HG03159 (cell line): ENCODE results near the gene GNA15.

Experiments used
- ATAC-seq: cut with Tn5 transposase; IDR thresholded peaks from one replicate; pipeline ENCODE4 v1.9.1; 2021; ENCODE audit warnings: mild to moderate bottlenecking, moderate library complexity; ENCODE audit not compliant: unreplicated experiment

Gene GNA15

GRCh38 chr19:3106509-3107141 is 29.2 kb upstream of the GNA15 start:
- ATAC-seq: no peak

DNA sequence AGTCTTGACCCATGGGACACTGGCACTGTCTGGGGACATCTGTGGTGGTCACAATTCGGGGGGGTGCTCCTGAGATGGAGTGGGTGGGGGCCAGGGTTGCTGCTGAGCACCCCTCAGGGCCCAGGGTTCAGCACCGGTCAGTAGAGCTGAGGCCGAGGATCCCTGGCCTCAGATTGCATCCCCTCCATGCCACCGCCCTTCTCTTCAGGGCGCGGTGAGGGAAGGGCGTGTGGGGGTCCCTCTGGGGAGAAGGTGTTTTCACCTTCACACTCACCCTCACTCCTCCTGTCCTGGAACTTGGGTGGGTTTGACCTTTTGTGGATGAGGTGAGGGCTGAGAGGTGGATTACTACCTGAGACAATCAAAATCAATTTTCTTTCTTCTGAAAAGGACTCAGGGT is 28.2 kb upstream of the GNA15 start:
- ATAC-seq: no peak

DNA sequence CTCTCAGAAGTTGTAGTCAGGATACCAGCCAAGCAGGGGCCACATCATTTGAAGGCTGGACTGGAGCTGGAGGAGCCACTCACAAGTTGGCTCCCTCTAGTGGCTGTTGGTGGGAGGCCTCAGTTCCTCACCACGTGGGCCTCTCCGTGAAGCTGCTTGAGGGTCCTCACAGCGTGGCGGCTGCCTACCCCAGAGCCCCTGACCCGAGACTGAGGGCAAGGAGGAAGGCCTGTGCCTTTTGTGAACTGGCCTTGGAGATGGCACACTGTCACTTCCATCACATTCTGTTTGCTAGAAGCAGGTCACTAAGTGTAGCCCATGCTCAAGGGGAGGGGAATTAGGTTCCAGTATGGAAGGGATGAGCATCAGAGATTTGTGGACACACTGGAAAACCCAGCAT is 27.1 kb upstream of the GNA15 start:
- ATAC-seq: no peak

- ATAC-seq: no peak
These were observed 26.3 kb upstream of the GNA15 start for GRCh38 chr19:3109491-3109890.

- ATAC-seq: no peak
These were observed 25.6 kb upstream of the GNA15 start for GRCh38 chr19:3110126-3110825.

- no peak for ATAC-seq
These were observed 24.1 kb upstream of the GNA15 start for GRCh38 chr19:3111586-3112247.

DNA sequence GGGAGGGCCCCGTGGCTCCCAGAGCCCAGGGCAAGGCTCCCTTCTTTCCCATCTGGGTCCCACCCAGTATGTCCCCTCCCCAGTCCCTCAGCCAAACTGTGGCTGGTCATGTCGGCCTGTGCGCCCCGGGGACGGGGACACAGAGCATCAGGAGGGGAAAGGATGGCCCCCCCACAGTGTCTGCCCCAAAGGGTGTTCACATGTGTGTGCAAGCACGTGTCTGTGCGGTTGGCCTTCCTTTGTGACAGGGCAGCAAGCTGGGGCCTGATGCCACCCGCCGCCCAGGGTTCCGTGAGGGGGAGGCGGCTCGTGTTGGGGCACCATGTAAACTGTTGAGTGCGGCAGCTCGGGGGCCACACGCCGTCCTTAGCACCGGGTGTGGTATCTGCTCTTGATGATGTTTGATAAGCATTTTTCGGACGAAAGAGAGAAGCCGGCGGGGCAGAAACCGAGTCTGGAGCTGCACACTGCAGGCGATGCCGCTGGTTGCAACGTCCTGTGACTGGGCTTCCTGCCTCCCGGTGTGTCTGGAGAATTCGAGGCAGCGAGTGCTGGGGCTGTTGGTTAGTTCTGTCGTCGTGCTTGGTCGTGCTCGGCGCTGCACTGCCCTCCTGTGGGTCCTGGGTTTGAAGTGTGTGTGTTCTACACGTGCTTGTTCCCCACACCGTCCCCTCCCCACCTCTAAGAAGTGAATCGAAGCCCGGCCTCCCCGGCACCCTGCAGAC is 23.3 kb upstream of the GNA15 start:
- no peak for ATAC-seq

GRCh38 chr19:3113100-3114017 is 22.5 kb upstream of the GNA15 start:
- no peak for ATAC-seq

DNA sequence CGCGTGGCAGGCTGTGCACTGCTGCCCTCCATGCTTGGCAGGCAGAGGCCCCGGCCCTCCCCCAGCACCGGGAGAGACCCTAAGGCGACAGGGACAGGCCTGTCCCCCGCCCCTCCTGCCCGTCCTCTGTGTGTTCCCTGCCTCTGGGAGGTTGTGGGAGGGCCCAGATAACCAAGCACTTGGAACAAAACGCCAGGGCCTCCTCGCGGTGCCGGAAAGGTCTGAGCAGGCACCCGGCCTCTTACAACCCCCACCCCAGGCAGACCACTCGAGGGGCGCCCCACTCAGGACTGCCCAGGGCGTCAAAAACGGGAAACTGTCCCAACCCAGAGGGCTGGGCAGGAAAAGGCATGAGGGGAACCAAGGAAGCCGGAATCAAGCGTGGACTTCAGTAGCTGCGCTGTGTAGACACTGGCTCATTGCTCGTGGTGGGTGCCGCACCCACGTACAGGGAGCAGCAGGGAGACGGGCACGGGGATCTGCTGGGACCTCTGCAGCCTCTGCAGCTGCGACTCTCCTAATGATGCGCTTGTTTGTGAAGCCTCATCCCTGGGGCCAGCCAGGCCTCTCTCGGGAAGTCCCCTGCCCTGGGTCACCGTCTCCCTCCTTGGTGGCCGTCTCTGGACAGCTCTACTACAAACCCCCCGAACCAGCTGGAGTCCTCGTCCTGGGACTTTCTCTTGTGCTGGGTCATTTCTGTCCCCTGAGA is 21.7 kb upstream of the GNA15 start:
- ATAC-seq: no peak

GRCh38 chr19:3114811-3115210 is 21.0 kb upstream of the GNA15 start:
- ATAC-seq: no peak

DNA sequence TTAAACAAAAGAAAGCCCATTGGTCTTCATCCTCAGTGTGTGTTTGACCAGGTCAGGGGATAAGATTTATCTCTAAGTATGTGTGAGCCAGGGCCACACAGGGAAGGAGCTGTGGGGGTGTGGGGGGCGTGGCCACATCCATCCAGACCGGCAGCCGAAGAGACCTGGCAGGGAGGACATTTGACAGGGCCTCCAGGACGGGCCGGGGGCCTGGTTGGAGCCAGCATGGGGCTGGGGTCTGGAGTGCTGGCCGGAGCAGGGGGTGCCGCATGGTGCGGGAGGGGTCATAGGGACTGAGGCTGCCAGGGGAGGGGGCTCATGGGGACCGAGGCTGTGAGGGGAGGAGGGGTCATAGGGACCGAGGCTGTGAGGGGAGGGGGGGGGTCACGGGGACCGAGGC is 20.4 kb upstream of the GNA15 start:
- ATAC-seq: no peak

DNA sequence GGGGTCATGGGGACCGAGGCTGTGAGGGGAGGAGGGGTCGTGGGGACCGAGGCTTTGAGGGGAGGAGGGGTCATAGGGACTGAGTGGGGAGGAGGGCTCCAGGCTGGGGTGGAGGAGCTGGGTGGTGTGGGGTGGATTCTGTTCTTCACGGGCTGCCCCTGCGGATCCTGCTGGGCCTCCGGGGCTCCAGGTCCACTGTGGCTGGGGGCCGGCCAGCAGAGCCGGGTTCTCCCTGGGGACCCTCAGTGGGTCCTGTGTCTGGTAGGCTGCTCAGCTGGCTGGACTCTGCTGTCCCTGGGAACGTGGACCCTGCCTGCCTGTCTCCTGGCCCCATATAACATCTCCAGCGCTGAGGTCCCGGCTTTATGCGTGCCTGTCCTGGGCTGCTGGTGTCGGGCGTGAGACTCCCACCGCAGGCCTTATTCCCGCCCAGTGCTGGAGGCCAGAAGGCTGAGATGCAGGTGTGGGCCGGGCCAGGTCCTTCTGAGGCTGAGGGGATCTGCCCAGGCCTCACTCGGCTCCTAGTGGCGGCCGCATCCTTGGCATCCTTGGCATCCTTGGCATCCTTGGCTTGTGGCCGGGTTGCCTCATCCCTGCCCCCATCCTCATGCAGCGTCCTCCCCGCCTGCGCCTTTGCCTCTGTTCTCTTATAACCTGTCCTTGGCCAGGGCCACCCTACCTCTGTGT is 19.8 kb upstream of the GNA15 start:
- ATAC-seq: no peak

DNA sequence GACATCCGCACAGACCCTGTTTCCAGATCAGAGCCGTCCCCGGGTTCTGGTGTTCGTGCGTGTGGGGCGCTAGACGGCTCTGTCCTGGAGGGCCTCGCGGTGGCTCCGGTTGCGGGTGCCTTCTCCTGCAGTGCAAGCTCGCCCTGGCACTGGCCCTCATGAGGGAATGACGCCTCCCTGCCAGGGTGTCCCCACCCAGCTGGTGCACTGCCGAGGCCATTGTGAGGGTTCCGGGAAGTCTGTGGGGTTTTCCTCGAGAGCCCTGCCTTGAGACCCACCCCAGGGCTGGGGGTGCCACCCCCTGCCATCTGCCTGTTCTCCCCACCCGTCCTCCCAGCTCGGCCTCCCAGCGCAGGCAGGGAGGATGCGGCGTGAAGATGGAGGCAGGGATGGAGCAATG is 19.2 kb upstream of the GNA15 start:
- ATAC-seq: no peak

GRCh38 chr19:3117716-3118115 is 18.1 kb upstream of the GNA15 start:
- ATAC-seq: no peak

- ATAC-seq: no peak
These were observed 17.4 kb upstream of the GNA15 start for GRCh38 chr19:3118232-3119070.

DNA sequence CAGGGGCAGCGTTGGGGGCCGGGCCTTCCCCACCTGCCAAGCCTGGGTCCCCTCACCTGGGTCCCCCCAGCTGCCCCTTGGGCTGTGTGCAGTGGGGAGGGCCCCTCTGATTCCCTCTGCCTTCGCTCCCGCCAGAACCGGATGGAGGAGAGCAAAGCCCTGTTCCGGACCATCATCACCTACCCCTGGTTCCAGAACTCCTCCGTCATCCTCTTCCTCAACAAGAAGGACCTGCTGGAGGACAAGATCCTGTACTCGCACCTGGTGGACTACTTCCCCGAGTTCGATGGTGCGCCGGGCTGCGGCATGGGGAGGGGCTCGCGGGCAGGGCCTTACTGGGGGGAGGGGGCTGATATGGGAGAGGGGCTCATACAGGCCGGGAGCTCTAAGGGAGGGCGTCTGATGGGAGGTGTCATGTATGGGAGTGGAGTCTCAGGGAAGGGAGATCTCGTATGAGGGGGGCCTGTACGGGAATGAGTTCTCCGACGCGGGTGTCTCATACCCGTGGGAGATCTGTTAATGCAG is 16.7 kb upstream of the GNA15 start:
- no peak for ATAC-seq

GRCh38 chr19:3119693-3120380 is 16.0 kb upstream of the GNA15 start:
- no peak for ATAC-seq
